ENCODE data around the gene FTO.

FTO gene

GRCh38 chr16:53920988-53921387 is 217.0 kb downstream of the FTO start:
- in situ Hi-C loops (cut with HindIII; ENCODE audit: low sequenced_read_pairs) = no loop called here

GRCh38 chr16:53922067-53922806 is 218.3 kb downstream of the FTO start:
- in situ Hi-C loops (cut with HindIII; ENCODE audit: low sequenced_read_pairs) = no loop called here

GRCh38 chr16:53922807-53923571 is 219.0 kb downstream of the FTO start:
- in situ Hi-C loops (cut with HindIII; ENCODE audit: low sequenced_read_pairs) = no loop called here

- in situ Hi-C loops (cut with HindIII; ENCODE audit: low sequenced_read_pairs) = no loop called here
Observed at GRCh38 chr16:53924331-53925106, 220.6 kb downstream of the FTO start.

- in situ Hi-C loops (cut with HindIII; ENCODE audit: low sequenced_read_pairs) = no loop called here
Observed at GRCh38 chr16:53925107-53925410, 221.1 kb downstream of the FTO start.

GRCh38 chr16:53925526-53925925 is 221.6 kb downstream of the FTO start:
- in situ Hi-C loops (cut with HindIII; ENCODE audit: low sequenced_read_pairs) = no loop called here

GRCh38 chr16:53926209-53926608 is 222.3 kb downstream of the FTO start:
- in situ Hi-C loops (cut with HindIII; ENCODE audit: low sequenced_read_pairs) = no loop called here

GRCh38 chr16:53932975-53933374 is 229.0 kb downstream of the FTO start:
- in situ Hi-C loops (cut with HindIII; ENCODE audit: low sequenced_read_pairs) = no loop called here

- in situ Hi-C loops (cut with HindIII; ENCODE audit: low sequenced_read_pairs) = no loop called here
Observed at GRCh38 chr16:53933407-53933806, 229.5 kb downstream of the FTO start.

- in situ Hi-C loops (cut with HindIII; ENCODE audit: low sequenced_read_pairs) = no loop called here
Observed at GRCh38 chr16:53936052-53936451, 232.1 kb downstream of the FTO start.

GRCh38 chr16:53936529-53936928 is 232.6 kb downstream of the FTO start:
- in situ Hi-C loops (cut with HindIII; ENCODE audit: low sequenced_read_pairs) = no loop called here

- in situ Hi-C loops (cut with HindIII; ENCODE audit: low sequenced_read_pairs) = no loop called here
Observed at GRCh38 chr16:53937161-53937880, 233.4 kb downstream of the FTO start.

GRCh38 chr16:53944025-53944424 is 240.1 kb downstream of the FTO start:
- in situ Hi-C loops (cut with HindIII; ENCODE audit: low sequenced_read_pairs) = loop anchor here (10.0 kb wide), 1 partner anchor 169 kb away; no protein-coding TSS in a partner anchor

- in situ Hi-C loops (cut with HindIII; ENCODE audit: low sequenced_read_pairs) = loop anchor here (5.0 to 10.0 kb wide), 2 partner anchors 34 to 171 kb away; no protein-coding TSS in a partner anchor
Observed at GRCh38 chr16:53945996-53946395, 242.0 kb downstream of the FTO start.

GRCh38 chr16:53946746-53947386 is 242.9 kb downstream of the FTO start:
- in situ Hi-C loops (cut with HindIII; ENCODE audit: low sequenced_read_pairs) = loop anchor here (5.0 to 10.0 kb wide), 2 partner anchors 35 to 172 kb away; no protein-coding TSS in a partner anchor

GRCh38 chr16:53947642-53948041 is 243.7 kb downstream of the FTO start:
- in situ Hi-C loops (cut with HindIII; ENCODE audit: low sequenced_read_pairs) = loop anchor here (5.0 to 10.0 kb wide), 2 partner anchors 35 to 173 kb away; no protein-coding TSS in a partner anchor

- in situ Hi-C loops (cut with HindIII; ENCODE audit: low sequenced_read_pairs) = loop anchor here (5.0 to 10.0 kb wide), 2 partner anchors 36 to 174 kb away; no protein-coding TSS in a partner anchor
Observed at GRCh38 chr16:53948326-53948725, 244.4 kb downstream of the FTO start.

- in situ Hi-C loops (cut with HindIII; ENCODE audit: low sequenced_read_pairs) = loop anchor here (5.0 to 10.0 kb wide), 2 partner anchors 37 to 174 kb away; no protein-coding TSS in a partner anchor
Observed at GRCh38 chr16:53948734-53949430, 244.9 kb downstream of the FTO start.

GRCh38 chr16:53949715-53950410 is 245.9 kb downstream of the FTO start:
- in situ Hi-C loops (cut with HindIII; ENCODE audit: low sequenced_read_pairs) = loop anchor here (5.0 to 10.0 kb wide), 2 partner anchors 38 to 175 kb away; no protein-coding TSS in a partner anchor
